Right lobe of liver (tissue), 6 donors: ENCODE results near the gene ZNF670. TPM values are rescaled to one million over a fixed set of nuclear protein-coding genes. Genes with fewer than 3 reads are reported as not detected.
"Not testable (repeated sequence)": the region's sequence is repeated elsewhere in the genome, so short reads cannot be mapped to it uniquely, and the experiment has no call there.

Experiments used
- ATAC-seq, 4 donors: fragments of 200-7000 bp; cut with Tn5 transposase; one replicate each; pipeline ENCODE4 v1.9.1; 2020; ENCODE audit warnings: mild to moderate bottlenecking in 4 of 4, moderate library complexity in 4 of 4
- DNase-seq, 3 donors: peaks; one replicate each; pipeline ENCODE4 v3.0.0-alpha.2; 2020
- H3K27ac ChIP-seq, 3 donors: fragments of 200-600 bp; one replicate each; pipeline ENCODE4 v1.8.0; 2022
- H3K27me3 ChIP-seq, 2 donors: fragments of 200-600 bp; one replicate each; pipeline ENCODE4 v1.8.0; 2022
- H3K36me3 ChIP-seq, 4 donors: fragments of 200-600 bp; sonication (generic) in 1 of 4; one replicate each; pipeline versions ENCODE4 v1.5.1 to v1.8.0; 2017 to 2022; ENCODE audit warnings: control low read depth in 1 of 4
- H3K4me1 ChIP-seq, 4 donors: fragments of 200-600 bp; sonication (generic) in 1 of 4; one replicate each; pipeline versions ENCODE4 v1.5.1 to v1.8.0; 2017 to 2022; ENCODE audit warnings: control low read depth in 1 of 4
- H3K4me3 ChIP-seq, 3 donors: fragments of 200-600 bp; one replicate each; pipeline ENCODE4 v1.8.0; 2022
- H3K9me3 ChIP-seq, 4 donors: fragments of 200-600 bp; sonication (generic) in 1 of 4; one replicate each; pipeline versions ENCODE4 v1.5.1 to v1.8.0; 2017 to 2022; ENCODE audit warnings: control low read depth in 1 of 4
- POLR2A ChIP-seq: fragments of 450-650 bp; IDR thresholded peaks from one replicate; pipeline ENCODE4 v1.6.1; 2017; ENCODE audit warnings: antibody characterized with exemption, mild to moderate bottlenecking
- WGBS: methylation state at CpG from one replicate; pipeline ENCODE4 v1.1.6; 2018; ENCODE audit warnings: low coverage, low lambda C conversion rate; ENCODE audit not compliant: insufficient coverage; ENCODE audit errors: missing lambda C conversion rate; 5-methylcytosine and 5-hydroxymethylcytosine counted together
- intact Hi-C, 2 donors: fragments of 100-400 bp; cut with DNase I; formaldehyde crosslinking; loops; one replicate each; pipeline versions ENCODE4 v1.11.2 to v1.14.1; 2022
- long read RNA-seq: library from polyadenylated mRNA; unstranded; transcript quantifications from one replicate; pipeline ENCODE4 v2.0.0, GENCODE V29; 2019
- total RNA-seq, 6 experiments: library from RNA; depleted of rRNA in 2 of 6; stranded (reverse); fragments of >200 nt in 2 of 6; fragmentation: NEBNext Ultra II Directional in 3 of 6; extraction: Animal tissue kit (Norgen Biotek cat#: 25700) in 3 of 6; gene quantifications; one replicate each; pipeline versions ENCODE4 v1.1.0 to v1.2.4, GENCODE V29; 2016 to 2023
- TF ChIP-seq, protein P1 (sequence below), 4 donors: fragments of 200-600 bp in 3 of 4; fragments of 450-650 bp in 1 of 4; IDR thresholded peaks; one replicate each; pipeline versions ENCODE4 v1.5.1 to v1.8.0; 2016 to 2022; ENCODE audit warnings: antibody characterized with exemption in 4 of 4, mild to moderate bottlenecking in 2 of 4
- donor health status: DM: no; HTN: yes; CAD: no.
- donor health status: DM: no; HTN: no; CAD: no.
- donor health status: DM: no; HTN: no; CAD: no.
- donor health status: DM: no; HTN: yes; CAD: no.
- donor health status: DM: no; HTN: yes; CAD: no.

Gene ZNF670
- total RNA-seq: 1 to 10 TPM in 5 of 6 experiments, under 1 TPM in 1; 0.79 to 2.7 (median 1.5) TPM
- long read RNA-seq: 0 reads

DNA sequence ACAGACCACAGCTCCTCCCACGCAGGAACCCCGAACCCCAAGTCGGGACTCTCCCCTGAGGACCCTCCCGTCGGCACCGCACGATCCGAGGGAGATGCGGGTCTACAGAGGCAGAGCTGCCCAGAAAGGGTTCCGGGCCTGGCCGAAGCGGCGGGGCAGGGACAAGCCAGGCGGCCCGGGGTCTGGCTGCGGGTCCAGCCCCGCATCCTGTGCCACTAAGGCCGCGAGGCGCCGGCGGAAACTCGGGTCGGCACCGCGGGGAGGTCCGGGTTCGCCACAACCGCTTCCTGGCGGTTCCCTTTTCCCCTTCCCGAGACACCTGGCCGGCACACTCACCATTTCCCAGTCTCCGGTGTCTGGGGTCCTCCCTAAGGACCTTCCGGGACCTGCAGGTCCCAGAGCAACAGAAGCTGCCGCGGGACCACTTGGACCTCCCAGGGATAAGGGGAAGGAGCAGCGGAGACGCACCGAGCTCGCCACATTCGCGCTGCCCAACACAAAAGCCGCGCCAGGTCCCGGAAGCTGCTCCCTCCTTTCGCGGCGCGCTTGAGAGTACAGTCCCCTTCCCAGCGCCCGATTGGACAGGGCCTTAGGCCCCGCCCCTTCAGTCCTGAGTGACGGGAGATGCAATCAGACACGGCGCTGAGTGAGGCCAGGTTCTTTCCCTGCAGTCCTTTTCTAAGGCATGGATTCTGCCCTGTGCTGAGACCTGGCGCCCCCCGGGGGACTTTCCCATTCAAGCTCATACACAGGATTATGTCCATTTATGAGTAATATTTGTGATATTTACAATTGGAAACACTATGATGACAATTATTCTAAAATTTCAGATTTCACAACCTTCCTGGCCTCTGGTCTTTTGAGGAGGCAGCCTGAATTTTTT lies at the start of gene ZNF670:
Gene ZNF670 (minus strand): TSS at position 554 of the 883 bp plus-strand sequence. CDS start 215 bp downstream, at position 339.
- ATAC-seq: peak; percentile 99 to 100 (median 99)
- peak; percentile 76 for TF ChIP-seq POLR2A
- TF ChIP-seq, protein P1, sequence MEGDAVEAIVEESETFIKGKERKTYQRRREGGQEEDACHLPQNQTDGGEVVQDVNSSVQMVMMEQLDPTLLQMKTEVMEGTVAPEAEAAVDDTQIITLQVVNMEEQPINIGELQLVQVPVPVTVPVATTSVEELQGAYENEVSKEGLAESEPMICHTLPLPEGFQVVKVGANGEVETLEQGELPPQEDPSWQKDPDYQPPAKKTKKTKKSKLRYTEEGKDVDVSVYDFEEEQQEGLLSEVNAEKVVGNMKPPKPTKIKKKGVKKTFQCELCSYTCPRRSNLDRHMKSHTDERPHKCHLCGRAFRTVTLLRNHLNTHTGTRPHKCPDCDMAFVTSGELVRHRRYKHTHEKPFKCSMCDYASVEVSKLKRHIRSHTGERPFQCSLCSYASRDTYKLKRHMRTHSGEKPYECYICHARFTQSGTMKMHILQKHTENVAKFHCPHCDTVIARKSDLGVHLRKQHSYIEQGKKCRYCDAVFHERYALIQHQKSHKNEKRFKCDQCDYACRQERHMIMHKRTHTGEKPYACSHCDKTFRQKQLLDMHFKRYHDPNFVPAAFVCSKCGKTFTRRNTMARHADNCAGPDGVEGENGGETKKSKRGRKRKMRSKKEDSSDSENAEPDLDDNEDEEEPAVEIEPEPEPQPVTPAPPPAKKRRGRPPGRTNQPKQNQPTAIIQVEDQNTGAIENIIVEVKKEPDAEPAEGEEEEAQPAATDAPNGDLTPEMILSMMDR (IDR thresholded peaks at IDR 0.05): peak in 1 of 4 donors; percentile 11
- Histone ChIP-seq H3K4me1 (peaks cover 0 to 5% (median 0%) of the 10 kb centered on the region in 4 donors), H3K4me3 (peak within 1 kb of the TSS; percentile 78 to 97 (median 90)), H3K9me3 (no peaks in the 10 kb centered on the region), H3K27ac (peak within 1 kb of the TSS; percentile 17 to 77 (median 66)), H3K36me3 (no peaks in the 10 kb centered on the region), H3K27me3 (no peaks in the 10 kb centered on the region)
- DNase-seq: peak; percentile 97
- intact Hi-C loops: no loop called here
- 0% methylated on average over 9 of the region's 57 CpGs for WGBS

GRCh38 chr1:247127519-247128282 lies 49.1 kb upstream of the ZNF670 start:
- WGBS: 47% methylated on average over 11 of the region's 18 CpGs
- intact Hi-C loops, H3K4me3 ChIP-seq, H3K9me3 ChIP-seq, H3K27me3 ChIP-seq, ATAC-seq, H3K36me3 ChIP-seq, DNase-seq, H3K4me1 ChIP-seq: not testable (repeated sequence)
- peak overlapping the region in 1 of 3 donors; percentile 4 for H3K27ac ChIP-seq

GRCh38 chr1:247126601-247127000 lies 48.0 kb upstream of the ZNF670 start:
- H3K27me3 ChIP-seq, intact Hi-C loops, DNase-seq, H3K36me3 ChIP-seq, H3K4me3 ChIP-seq, H3K4me1 ChIP-seq, H3K27ac ChIP-seq, H3K9me3 ChIP-seq: not testable (repeated sequence)
- WGBS: no CpG with 5 or more reads among the region's 46 CpGs
- ATAC-seq: peak; percentile 65 to 74 (median 70)

DNA sequence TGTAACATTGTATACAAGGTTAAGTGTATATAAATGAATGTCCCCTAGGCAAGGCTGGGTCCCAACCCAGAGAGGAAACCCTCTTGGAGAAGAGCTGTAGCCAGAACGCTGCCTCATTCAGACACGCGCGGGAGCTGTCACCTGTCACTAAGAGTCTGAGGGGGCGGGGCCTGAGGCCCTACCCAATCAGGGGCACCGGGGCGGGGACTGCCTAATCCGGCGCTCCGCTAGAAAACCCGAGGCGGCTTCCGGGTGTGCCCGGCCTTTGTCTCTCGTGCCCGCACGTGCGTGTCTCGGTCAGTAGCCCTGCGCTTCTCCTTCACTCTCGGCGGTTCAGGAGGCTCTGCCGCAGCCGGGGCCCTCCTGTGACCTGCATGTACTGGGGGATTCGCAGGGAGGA lies 47.6 kb upstream of the ZNF670 start:
- H3K27ac ChIP-seq, intact Hi-C loops, H3K4me1 ChIP-seq, H3K9me3 ChIP-seq, H3K36me3 ChIP-seq, DNase-seq, H3K4me3 ChIP-seq, H3K27me3 ChIP-seq: not testable (repeated sequence)
- no CpG with 5 or more reads among the region's 25 CpGs for WGBS
- peak; percentile 99 to 100 (median 100) for ATAC-seq

DNA sequence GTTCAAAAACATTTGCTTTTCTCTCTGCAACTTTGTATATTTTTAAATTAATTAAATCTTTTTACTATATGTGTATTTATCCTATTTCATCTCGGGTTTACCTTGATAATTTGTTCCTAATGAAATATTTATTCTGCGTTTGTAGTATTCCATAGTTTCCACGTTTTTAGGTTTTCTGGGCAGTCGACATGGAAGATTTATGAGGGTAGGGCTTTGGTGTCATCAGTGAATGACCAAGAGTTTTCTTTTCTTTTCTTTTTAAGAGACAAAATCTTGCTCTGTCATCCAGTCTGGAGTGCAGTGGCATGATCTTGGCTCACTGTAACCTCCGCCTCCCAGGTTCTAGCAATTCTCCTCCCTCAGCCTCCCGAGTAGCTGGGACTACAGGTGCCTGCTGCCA lies 42.8 kb upstream of the ZNF670 start:
- Histone ChIP-seq H3K4me3 (no peak overlapping the region), H3K4me1 (no peaks in the 10 kb centered on the region), H3K27me3 (no peaks in the 10 kb centered on the region), H3K36me3 (no peaks in the 10 kb centered on the region), H3K9me3 (no peaks in the 10 kb centered on the region), H3K27ac (no peak overlapping the region)
- DNase-seq (no peak), ATAC-seq (no peak)
- intact Hi-C loops: no loop called here
- 70% methylated on average over 6 of the region's 6 CpGs for WGBS
- TF ChIP-seq, protein P1 (IDR thresholded peaks at IDR 0.05): no peak
- TF ChIP-seq POLR2A: no peak

DNA sequence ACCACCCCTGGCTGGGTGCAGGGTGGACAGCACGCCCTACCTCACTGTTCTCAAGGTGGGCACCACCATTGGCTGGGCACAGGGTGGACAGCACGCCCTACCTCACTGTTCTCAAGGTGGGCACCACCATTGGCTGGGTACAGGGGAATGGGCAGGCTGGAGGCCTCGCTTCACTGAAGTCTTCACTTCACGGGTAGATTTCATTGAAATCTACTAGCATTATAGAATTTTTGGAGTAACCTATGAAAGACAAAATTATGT lies 41.7 kb upstream of the ZNF670 start:
- intact Hi-C loops, H3K4me1 ChIP-seq, ATAC-seq, DNase-seq, H3K9me3 ChIP-seq, H3K27ac ChIP-seq, H3K4me3 ChIP-seq, H3K27me3 ChIP-seq, H3K36me3 ChIP-seq: not testable (repeated sequence)
- 100% methylated on average over 1 of the region's 4 CpGs for WGBS
